GM12892 (cell line): ENCODE measurements around the gene AANAT.

Experiments used
- POLR2AphosphoS5 ChIP-seq: IDR thresholded peaks from 2 replicates; pipeline ENCODE4 v1.6.1; 2011; ENCODE audit warnings: low read depth, low read length, control low read depth
- TAF1 ChIP-seq: IDR thresholded peaks from 2 replicates; pipeline ENCODE4 v1.6.1; 2011; ENCODE audit warnings: low read depth, mild to moderate bottlenecking, control low read depth, low read length, borderline replicate concordance

DNA sequence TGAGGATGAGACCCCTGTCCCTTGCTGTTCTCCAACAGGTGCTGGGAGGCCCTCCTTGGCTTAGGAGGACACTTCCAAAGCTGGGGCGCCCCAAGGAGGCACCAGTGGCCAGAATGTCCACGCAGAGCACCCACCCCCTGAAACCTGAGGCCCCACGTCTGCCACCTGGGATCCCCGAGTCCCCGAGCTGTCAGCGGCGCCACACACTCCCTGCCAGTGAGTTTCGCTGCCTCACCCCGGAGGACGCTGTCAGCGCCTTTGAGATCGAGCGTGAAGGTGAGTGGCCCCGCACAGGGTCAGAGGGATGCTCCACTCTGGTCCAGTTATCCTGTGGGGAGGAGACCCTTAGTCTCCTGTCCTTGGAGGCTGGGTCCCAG lies 1.2 kb downstream of the AANAT start:
- TF ChIP-seq TAF1, result no peak
- no peak for TF ChIP-seq POLR2AphosphoS5
